Lung (tissue), 12 donors: ENCODE measurements around the gene SLIT1. TPM values are rescaled to one million over a fixed set of nuclear protein-coding genes. Genes with fewer than 3 reads are reported as not detected.

ENCODE experiments used
- ATAC-seq: fragments of 200-7000 bp; cut with Tn5 transposase; one replicate; pipeline ENCODE4 v1.9.1; 2020; ENCODE audit warnings: moderate number of reproducible peaks; ENCODE audit not compliant: insufficient read depth, low FRiP score
- DNase-seq, 3 donors: peaks; one replicate each; pipeline ENCODE4 v3.0.0-alpha.2; 2013 to 2017
- H3K27ac ChIP-seq, 2 donors: one replicate each; pipeline ENCODE4 v1.5.1; 2013; ENCODE audit warnings: mild to moderate bottlenecking in 2 of 2, moderate library complexity in 2 of 2, control low read depth in 1 of 2, inconsistent platforms in 1 of 2, low read depth in 1 of 2, low read length in 1 of 2
- H3K27me3 ChIP-seq, 3 donors: one replicate each; pipeline ENCODE4 v1.5.1; 2013; ENCODE audit warnings: low read length in 2 of 3; ENCODE audit not compliant: control insufficient read depth in 3 of 3, insufficient read depth in 3 of 3
- H3K36me3 ChIP-seq, 4 donors: one replicate each; pipeline ENCODE4 v1.5.1; 2013; ENCODE audit warnings: low read length in 4 of 4, mild to moderate bottlenecking in 1 of 4, moderate library complexity in 1 of 4; ENCODE audit not compliant: control insufficient read depth in 4 of 4, insufficient read depth in 4 of 4
- H3K4me1 ChIP-seq, 5 donors: one replicate each; pipeline ENCODE4 v1.5.1; 2013; ENCODE audit warnings: low read length in 5 of 5, mild to moderate bottlenecking in 2 of 5, moderate library complexity in 1 of 5; ENCODE audit not compliant: control insufficient read depth in 5 of 5, insufficient read depth in 5 of 5
- H3K4me3 ChIP-seq: one replicate; pipeline ENCODE4 v1.5.1; 2013; ENCODE audit warnings: mild to moderate bottlenecking, control low read depth, moderate library complexity
- H3K9ac ChIP-seq, 2 donors: one replicate each; pipeline ENCODE4 v1.5.1; 2013; ENCODE audit warnings: low read length in 2 of 2, control low read depth in 1 of 2; ENCODE audit not compliant: insufficient read depth in 1 of 2
- H3K9me3 ChIP-seq, 4 donors: one replicate each; pipeline ENCODE4 v1.5.1; 2013; ENCODE audit warnings: low read length in 3 of 4, mild to moderate bottlenecking in 1 of 4, moderate library complexity in 1 of 4; ENCODE audit not compliant: control insufficient read depth in 4 of 4, insufficient read depth in 3 of 4
- WGBS, 2 donors: extraction: QIAGEN DNeasy Blood & Tissue Kit; methylation state at CpG; one replicate each; pipeline ENCODE4 v1.1.7; 2013; 5-methylcytosine and 5-hydroxymethylcytosine counted together
- polyA plus RNA-seq, 2 donors: library from polyadenylated mRNA; stranded (reverse); fragments of 200-250 nt; gene quantifications; one replicate each; pipeline ENCODE4 v1.2.1, GENCODE V29; 2013
- total RNA-seq, 2 donors: library from RNA; depleted of rRNA in 1 of 2; stranded (reverse); fragments of >200 nt in 1 of 2; gene quantifications; one replicate each; pipeline ENCODE4 v1.2.1, GENCODE V29; 2014 to 2021
- TF ChIP-seq, protein P1 (sequence below): IDR thresholded peaks from 2 replicates; pipeline ENCODE4 v1.5.1; 2012; ENCODE audit warnings: mild to moderate bottlenecking; ENCODE audit errors: control extremely low read depth, extremely low read depth
- donor health status: control.
- donor health status: control.
- donor health status: Bipolar disorder and iron deficiency.
- donor health status: healthy.
- donor health status: DM: yes; HTN: yes; CAD: no.

The SLIT1 gene
- total and polyA plus RNA-seq, 4 donors = 0.39 to 5.6 (median 0.57) TPM

DNA sequence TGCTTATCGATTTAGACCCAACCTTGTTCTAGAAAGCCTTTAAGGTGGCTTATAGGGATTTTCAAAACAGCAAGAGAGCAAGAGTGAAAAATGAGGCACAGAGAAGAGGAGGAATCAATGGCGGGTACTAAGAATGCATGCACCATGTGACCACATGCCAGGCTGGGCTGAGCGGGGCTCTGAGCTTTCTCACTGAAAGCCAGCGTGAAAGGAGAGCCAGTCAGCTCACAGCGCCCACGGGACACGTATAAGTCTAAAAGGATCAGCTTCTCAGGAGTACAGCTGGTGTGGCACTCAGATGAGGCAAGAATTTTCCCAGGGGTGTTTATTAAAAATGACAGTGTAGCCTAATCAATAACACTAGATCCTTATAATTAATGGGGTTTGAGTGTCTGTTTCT is 114.3 kb downstream of the SLIT1 start:
- Histone ChIP-seq H3K9me3 (peaks cover 0 to 4% (median under 1%) of the 10 kb centered on the region in 4 donors), H3K36me3 (no peaks in the 10 kb centered on the region), H3K27me3 (peaks cover 0 to 8% (median 5%) of the 10 kb centered on the region in 3 donors), H3K4me1 (no peaks in the 10 kb centered on the region), H3K9ac (no peak overlapping the region), H3K27ac (no peak overlapping the region), H3K4me3 (no peak overlapping the region)
- WGBS, 2 donors = 86 to 92% methylated on average over 7 of the region's 7 CpGs
- DNase-seq = no peak
- no peak for ATAC-seq
- TF ChIP-seq, protein P1, sequence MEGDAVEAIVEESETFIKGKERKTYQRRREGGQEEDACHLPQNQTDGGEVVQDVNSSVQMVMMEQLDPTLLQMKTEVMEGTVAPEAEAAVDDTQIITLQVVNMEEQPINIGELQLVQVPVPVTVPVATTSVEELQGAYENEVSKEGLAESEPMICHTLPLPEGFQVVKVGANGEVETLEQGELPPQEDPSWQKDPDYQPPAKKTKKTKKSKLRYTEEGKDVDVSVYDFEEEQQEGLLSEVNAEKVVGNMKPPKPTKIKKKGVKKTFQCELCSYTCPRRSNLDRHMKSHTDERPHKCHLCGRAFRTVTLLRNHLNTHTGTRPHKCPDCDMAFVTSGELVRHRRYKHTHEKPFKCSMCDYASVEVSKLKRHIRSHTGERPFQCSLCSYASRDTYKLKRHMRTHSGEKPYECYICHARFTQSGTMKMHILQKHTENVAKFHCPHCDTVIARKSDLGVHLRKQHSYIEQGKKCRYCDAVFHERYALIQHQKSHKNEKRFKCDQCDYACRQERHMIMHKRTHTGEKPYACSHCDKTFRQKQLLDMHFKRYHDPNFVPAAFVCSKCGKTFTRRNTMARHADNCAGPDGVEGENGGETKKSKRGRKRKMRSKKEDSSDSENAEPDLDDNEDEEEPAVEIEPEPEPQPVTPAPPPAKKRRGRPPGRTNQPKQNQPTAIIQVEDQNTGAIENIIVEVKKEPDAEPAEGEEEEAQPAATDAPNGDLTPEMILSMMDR = no peak

DNA sequence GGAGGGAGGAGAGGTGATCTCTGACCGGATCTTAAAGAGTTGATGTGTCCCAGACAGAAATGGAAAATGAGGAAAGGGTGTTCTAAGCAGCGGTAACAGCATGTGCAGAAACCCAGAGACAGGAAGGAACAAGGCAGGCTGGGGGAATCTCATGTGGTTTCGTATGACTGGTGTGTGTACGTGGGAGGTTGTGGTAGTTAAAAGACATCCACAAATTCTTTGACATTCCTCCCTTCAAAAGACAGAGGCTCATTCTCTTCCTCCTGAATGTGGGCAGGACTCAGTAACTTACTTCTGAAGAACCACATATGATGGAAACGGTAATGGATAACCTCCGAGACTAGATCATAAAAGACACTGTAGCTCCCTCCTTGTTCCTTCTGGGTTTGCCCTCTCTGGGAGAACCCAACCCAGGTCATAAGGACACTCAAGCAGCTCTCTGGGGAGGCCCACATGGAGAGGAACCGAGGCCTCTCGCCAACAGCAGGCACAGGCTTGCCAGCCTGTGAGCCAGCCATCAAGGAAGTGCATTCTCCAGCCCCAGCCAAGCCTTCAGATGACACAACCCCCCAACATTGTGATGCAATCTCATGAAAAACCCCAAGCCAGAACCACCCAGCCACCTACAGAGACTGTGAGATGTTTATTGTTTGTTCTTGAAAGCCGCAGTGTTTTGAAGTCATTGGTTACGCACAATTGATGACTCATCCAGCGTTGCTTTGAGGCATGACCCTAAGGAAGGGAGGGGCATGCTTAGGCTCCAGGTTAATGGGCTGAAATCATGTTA is 116.0 kb downstream of the SLIT1 start:
- Histone ChIP-seq H3K4me3 (no peak overlapping the region), H3K27ac (no peak overlapping the region), H3K9me3 (peaks cover 0 to 4% (median under 1%) of the 10 kb centered on the region in 4 donors), H3K27me3 (peaks cover 0 to 8% (median 5%) of the 10 kb centered on the region in 3 donors), H3K9ac (no peak overlapping the region), H3K4me1 (no peaks in the 10 kb centered on the region), H3K36me3 (no peaks in the 10 kb centered on the region)
- TF ChIP-seq, protein P1 = no peak
- DNase-seq (no peak), ATAC-seq (no peak)
- WGBS, 2 donors = 64 to 71% methylated on average over 11 of the region's 11 CpGs

DNA sequence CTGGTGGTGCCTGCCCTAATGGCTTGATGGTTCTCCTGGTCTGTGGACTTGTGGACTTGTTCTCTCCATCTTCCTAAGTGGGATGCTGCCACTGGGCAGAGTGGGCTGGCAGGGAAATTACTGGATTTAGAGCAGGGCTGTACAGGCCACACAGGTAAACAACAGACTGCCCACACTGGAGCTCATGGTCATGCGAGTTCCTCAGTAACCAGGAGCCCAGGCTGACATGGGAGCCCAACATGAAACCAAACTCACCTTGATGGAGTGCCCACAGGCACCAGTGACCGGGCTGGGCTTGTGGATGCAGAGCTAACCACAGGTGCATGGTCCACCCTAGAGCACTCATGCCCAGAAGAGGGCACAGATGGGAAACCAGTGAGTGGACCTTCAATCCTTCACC is 116.7 kb downstream of the SLIT1 start:
- 88 to 90% methylated on average over 2 of the region's 2 CpGs for whole genome bisulfite sequencing, 2 donors
- TF ChIP-seq, protein P1 = no peak
- Histone ChIP-seq H3K4me3 (no peak overlapping the region), H3K9me3 (peaks cover 0 to 4% (median under 1%) of the 10 kb centered on the region in 4 donors), H3K4me1 (no peaks in the 10 kb centered on the region), H3K27ac (no peak overlapping the region), H3K27me3 (peaks cover 0 to 7% (median 5%) of the 10 kb centered on the region in 3 donors), H3K36me3 (no peaks in the 10 kb centered on the region), H3K9ac (no peak overlapping the region)
- DNase-seq (no peak), ATAC-seq (no peak)
